Activated CD4-positive, alpha-beta T cell treated with anti-CD3 and anti-CD28 coated beads, Interleukin-2, amount 50 U/mL, for 24 hours (primary cell): ENCODE results near the gene PACS2.

Source experiments
- DNase-seq, 2 donors: peaks; one replicate each; pipeline ENCODE4 v3.0.0-alpha.2; 2020; ENCODE audit warnings: low read depth in 1 of 2, low spot score in 1 of 2

Gene PACS2

DNA sequence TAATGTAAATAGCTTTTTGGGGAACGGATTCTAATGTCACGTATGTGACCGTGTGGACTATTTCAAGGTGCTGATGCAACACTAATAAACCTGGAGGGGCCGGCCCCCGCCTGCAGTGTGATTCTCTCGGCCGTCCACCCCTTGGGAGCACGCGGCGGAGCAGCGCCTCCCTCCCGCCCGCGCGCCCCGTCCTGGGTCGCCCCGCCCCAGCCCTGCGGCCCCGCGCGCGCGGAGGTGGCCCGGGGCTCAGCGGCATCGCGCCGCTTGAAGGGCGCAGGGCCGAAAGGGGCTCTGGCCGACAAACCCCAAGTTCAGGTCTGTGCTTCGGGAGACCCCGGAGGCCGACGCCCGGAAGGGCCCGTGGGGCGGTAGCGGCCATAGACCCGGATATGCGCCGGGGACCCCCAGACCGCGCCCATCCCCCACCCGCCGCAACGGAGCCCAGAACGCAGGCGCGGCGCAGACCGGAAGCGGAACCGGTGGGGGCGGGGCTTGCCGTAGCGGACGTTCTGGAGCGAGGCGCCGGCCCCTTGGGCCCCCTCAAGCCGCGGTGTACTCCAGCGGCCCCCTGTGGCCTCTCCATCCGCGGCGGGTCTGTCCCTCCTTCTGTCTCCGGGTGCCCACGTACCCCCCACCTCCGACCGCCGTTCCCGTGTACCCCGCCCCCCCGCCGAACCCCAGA, 83.6 kb downstream of the PACS2 start, which contains the start of gene TEX22:
Gene TEX22, plus strand, starts transcription at position 495 of the 682 bp plus-strand sequence. CDS start 803 bp downstream, outside the sequence.
- DNase-seq = peak; percentile 89 to 90

DNA sequence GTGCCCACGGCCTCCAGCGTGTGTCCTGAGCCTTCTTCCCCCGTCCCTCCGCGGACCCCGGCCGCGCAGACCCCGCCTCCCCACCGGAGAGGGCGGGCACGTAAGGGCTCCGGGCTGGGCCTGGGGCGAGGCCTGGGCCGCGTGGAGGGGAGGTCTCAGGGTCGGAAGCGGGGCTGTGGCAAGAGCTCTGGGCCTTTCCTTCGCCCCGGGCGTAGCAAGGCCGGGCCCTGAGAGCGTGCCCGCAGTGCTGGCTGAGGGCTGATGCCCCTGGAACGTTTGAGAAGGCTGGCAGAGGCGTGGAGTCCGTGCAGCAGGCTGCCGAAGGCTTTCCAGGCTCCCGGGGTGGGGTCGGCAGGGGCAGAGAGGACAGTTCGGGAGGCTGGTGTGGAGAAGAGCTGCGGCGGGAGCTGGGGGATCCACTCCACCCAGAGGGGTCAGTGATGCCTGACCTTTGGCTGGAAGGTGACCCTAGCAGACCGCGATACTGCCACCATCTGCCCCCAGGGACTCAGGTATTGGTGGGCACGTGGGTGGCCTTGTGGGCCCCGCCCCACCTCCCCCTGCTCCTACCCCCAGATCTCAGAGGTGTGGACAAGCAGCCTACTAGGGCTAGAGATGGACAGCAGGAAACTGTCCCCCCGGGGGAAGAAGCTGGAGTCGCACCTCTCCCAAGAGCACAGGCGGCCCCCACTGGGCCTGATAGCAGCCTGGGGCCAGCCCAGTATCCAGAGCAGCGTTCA, 84.3 kb downstream of the PACS2 start:
- DNase-seq = peak in 1 of 2 donors; percentile 30

DNA sequence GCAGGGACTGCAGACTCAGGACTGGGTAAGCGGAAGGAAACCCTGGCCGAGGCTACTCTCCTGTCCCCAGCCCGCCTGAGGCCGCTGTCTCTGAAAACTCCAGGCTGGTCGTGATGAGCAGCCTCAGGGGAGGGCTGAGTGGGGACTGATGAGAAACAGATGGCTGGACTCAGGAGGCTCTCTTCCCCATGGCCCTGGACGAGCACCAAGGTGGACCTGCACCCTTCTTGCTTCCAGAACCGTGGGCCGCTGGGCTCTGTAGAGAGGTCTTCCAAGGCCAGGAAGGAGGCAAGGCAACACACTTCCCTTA, 84.9 kb downstream of the PACS2 start:
- no peak for DNase-seq

DNA sequence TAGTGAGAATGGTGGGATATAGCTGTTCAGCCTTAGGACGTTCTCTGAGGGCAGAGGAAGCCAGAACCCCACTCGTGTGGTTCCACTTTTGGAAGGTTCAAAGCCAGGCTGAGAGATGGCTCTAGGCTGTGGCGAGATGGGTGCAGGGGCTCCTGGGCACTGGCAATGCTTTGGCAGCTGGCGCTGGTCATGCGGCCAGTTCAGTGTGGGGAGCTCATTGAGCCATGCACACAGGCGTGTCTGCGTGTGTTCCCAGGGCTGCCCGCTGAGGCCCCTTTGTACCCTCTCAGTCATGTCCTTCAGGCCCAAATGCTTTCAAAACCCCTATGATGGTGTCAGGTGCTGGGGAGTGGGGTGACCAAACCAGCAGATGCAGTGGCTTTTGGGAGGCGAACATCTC, 85.5 kb downstream of the PACS2 start:
- no peak for DNase-seq

DNA sequence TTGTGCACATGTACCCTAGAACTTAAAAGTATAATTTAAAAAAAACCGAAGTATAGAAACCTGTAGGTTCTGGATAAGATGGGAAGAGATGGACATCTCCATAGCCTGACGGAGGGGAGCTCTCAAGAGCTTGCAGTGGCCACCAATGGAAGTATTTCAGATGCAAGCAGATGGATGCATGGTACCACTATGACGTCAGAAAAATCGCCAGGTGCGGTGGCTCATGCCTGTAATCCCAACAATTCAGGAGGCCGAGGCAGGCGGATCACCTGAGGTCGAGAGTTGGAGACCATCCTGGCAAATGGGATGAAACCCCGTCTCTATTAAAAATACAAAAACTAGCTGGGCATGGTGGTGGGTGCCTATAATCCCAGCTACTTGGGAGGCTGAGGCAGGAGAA, 87.2 kb downstream of the PACS2 start:
- no peak for DNase-seq

DNA sequence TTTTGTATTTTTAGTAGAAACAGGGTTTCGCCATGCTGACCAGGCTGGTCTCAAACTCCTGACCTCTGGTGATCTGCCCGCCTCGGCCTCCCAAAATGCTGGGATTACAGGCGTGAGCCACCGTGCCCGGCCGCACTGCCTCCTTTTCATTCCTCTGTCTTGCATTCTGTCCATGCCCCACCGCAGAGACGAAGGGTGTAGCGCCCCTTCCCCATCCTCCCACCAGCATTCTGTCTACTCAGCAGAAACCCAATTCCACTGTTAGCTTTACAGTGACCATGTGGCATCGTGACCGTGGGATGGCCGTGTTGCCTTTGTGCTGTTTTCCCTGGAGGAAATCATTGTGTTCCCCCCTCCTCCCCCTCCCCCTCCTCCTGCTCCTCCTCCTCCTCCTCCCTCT, 94.0 kb downstream of the PACS2 start:
- DNase-seq = no peak

DNA sequence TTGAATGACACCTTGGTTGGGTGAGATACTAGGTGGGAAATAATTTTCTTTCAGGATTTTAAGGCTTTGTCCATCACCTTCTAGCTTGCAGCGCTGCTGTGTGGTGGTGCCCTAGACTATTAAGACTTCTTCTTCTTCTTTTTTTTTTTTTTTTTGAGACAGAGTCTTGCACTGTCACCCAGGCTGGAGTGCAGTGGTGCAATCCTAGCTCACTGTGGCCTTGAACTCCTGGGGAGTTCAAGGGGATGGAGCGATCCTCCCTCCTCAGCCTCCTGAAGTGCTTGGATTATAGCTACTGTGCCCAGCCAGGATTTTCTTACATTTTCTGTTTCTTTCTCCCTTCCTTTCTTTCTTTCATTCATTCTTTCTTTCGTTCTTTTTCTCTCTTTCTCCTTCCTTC, 94.8 kb downstream of the PACS2 start:
- DNase-seq = no peak

DNA sequence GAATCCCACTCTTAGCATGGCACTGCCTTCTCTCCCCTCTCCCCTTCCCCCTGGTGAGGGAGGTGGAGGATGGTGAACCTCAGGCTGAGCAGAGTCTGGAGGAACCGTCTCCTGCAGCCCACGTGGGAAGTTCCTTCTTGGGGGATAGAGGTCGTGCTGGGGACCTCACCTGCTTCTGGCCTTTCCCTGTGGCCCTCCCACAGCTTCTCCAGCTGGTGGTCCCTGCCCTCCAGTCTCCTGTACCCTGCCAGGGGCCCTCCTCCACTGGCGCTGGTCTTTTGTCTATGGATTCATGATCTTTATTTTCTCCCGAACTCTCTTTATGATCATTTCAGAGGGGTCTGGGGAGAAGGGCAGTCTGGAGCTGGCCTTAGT, 96.1 kb downstream of the PACS2 start:
- no peak for DNase-seq

DNA sequence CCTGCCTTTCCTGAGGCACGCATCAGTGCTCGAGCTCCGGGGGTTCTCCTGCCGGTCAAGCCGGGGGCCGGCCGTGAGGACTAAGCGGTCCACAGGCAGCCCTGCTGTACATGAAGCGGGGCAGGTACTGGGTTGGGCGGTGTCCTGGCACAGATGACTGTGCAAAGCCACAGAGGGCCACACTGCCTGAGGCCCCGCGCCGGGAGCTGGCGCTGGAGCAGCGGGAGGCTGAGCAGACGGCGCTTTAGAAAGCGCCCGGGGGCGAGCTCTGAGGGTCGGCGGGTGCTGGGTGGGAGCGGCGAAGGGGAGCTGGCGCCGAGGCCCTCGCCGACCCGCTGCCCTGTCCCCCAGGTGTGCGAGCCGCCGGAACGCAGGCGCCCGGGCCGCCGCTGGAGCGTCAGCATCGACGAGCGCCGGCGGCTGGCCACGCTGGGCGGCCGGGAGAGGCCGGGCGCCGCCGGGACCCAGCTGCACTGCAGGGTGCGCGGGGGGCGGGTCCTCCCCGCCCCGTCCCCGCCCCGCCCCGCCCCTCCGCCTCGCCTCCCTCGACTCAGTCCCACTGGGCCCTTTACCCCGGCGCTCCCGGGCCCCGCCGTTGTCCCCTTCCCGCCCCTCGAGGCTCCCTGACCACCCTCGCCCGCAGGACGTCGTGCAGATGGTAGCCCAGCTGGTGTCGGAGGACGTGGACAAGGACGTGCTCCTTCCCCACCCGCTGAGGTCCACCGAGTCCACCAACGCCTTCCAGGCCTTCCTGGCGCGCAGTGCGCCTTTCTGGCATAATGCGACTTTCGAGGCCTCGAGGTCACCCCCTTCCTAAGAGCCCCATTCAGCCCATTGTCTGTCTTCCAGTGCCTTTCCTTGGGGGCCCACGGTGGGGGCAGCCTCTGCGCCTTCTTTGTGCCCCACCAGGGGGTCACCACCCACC, 96.7 kb downstream of the PACS2 start:
- no peak for DNase-seq

DNA sequence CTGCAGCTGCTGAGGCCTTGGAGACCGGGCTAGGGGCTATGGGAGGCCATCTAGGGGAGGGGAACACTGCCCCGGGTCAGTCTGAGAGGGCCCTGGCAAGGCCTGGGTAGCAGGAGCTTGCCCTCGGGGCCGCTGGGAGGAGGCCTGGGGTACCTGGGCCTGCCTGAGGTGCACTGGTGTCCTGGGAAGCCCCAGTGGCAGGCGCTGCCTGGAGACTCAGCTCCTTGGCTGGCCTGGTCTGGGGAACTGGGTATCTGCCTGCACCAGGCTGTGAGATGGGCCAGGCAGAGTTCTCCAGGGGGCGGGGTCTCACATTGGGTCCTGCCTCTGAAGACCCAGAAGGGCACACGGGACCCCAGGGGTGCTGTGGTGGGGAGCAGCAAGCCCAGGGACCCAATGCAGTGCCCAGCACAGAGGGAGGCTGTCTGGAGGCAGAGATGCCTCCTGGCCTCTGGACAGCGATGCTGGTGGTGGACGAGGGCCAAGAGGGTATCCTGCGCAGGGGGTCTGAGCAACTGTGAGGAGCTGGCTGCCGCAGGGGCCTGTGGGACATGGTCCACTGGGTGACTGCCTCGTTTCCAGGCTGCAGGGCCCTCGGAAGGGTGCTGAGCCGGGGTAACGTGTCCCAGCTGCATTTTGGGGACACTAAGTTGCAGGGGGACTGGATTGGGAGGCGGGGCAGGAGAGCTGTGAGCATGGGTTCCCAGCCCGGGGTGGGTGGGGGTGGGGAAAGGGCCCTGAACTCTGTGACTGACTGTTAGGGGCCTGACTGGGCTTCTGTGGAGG, 97.6 kb downstream of the PACS2 start:
- no peak for DNase-seq

DNA sequence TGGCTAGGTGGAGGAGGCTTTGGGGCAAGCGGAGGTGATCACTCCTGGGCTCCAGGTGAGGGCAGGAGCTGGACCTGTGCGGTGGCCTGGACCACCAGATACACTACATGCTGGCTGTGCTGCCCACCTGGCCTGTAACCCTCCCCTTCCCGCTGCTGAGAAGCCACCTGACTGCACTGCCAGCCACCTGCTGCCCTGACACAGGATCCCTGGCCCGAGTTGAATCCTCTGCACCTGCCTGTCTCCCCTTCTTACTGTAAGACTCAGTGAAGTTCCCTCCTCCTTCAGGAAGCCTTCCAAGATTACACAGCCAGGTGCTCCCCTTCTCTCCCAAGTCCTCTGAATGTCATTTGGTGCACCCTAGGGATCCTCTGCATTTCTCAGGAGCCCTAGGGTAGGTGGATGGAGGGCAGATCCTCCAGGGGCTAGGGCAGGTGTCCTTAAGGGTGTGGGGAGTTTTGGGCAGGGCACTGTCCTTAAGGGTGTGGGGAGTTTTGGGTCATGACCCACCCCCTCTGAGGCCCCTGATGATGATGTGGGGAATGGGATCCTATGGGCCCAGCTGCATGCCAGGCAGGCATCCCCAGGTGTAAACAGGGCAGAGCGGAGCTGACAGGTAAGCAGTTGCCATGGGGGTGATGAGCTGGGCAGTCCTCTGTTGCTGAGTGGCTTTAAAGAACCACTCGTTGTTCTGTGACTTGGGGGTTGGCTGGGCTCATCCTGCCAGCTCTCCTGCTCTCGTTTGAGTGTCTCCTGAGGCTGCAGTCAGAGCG, 98.4 kb downstream of the PACS2 start:
- no peak for DNase-seq

DNA sequence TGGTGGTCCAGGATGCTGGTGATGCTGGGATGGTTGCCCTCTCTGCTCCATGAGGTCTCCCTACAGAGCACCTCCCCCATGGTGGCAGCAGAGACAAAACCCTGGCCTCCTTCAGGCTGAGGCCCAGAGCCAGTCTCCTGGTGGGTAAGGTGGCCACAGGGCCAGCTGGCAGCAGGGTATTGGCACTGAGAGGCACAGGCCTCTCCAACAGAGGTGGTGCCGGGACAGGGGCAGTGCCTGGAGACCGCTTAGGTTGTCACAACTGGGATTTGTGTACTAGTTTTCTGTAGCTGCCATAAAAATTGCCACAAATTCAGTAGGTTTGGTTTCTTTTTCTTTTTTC, 99.0 kb downstream of the PACS2 start:
- no peak for DNase-seq

DNA sequence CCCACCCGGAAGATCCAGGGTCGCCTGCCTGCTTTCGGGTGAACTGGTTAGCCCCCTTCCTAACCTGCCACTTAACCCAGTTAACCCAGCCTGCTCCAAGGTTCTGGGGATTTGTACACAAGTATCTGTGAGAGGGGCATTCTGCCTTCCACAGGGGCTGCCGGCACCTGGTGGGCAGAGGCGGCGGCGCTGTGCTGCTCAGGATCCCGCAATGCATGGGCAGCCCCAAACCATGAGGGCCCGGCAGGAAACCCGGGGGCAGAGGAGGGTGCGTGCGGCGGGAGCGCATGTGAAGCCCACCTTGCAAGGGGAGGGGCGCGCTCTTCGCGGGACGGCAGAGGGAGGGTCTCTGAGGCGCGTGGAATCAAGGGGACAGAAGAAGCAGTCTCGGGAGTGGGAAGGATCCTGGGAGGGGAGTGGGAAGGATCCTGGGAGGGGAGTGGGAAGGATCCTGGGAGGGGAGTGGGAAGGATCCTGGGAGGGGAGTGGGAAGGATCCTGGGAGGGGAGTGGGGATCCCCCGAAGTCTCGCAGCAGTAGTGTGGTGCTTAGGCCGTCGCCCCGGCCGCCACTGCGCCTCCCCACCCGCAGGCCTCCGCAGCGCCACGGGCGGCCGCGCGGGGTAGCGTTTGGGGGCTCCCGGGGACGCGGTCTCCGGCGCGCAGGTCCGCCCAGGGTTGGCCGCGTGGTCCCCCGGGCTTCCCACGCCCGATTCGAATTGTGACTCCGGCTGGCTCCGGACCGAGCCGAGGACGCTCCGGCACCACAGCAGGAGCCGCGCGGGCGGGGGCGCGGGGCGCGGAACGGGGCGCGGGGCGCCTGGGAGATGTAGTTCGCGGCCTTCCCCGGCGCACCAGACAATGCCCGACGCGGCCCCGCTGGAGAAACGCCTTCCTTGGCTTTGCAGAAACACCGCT, 100.2 kb downstream of the PACS2 start:
- peak; percentile 51 to 61 for DNase-seq

DNA sequence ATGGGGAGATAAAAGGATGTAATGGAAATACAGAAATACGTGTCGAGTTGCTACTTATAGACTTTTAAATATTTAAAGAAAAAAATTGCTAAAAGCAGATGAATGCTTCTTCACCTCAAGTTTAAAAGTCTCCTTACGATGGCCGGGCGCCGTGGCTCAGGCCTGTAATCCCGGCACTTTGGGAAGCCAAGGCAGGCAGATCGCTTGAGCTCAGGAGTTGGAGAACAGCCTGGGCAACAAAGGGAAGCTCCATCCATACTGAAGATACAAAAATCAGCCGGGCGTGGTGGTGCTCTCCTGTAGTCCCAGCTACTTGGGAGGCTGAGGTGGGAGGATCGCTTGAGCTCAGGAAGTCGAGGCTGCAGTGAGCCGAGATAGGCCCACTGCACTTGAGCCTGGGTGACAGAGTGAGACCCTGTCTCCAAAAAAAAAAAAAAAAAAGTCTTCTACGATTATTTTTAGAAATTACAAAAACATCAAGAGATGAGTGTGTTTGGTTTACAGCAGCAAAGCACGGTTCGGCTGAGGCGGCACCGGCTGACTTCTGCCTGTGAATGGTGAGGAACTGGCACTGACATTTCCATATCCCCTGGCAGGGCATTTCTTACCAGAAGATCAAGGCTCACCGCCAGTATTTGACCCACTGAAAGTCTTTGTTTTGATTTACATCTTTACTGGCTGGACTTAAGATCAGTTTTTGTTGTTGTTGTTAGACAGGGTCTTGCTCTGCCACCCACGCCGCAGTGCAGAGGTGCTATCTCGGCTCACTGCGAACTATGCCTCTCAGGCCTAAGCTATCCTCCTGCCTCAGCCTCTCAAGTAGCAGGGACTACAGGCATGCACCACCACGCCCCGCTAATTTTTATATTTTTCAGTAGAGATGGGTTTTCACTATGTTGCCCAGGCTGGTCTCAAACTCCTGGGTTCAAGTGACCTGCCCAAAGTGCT, 101.2 kb downstream of the PACS2 start:
- DNase-seq = no peak

DNA sequence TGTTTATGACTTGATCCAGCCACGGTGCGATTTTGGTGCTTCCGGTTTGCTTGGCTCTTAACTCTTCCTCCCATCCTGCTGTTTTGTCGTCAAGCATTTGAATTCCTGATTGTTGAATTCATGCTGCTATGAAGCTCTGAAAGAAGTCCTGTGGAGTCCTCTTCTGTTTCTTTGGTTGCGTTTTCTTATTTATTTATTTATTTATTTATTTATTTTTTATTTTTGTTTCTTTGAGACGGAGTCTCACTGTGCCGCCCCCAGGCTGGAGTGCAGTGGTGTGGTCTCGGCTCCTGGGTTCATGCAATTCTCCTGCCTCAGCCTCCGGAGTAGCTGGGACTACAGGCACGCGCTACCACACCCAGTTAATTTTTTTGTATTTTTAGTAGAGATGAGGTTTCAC, 102.1 kb downstream of the PACS2 start:
- DNase-seq = no peak

DNA sequence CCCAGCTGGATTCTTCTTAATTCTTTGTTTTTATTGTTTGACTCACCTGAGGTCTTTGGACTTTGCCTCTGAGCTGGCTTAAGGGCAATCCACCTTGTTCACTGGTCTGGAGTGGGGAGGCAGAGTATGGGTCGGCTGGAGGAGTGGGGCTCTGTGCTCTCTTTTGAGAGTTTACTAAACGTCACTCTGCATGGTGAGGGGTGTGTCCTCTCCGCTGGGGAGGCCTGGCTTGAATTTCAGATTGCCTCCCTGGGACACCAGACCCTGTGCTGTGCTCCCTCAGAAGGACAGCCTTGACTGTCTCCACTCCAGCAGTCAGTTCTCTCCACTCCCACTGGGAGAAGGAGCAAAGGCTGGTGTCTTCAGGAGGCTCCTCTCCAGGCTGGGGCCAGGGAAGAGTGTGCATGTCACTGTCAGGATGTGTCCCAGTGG, 103.2 kb downstream of the PACS2 start:
- DNase-seq = no peak

DNA sequence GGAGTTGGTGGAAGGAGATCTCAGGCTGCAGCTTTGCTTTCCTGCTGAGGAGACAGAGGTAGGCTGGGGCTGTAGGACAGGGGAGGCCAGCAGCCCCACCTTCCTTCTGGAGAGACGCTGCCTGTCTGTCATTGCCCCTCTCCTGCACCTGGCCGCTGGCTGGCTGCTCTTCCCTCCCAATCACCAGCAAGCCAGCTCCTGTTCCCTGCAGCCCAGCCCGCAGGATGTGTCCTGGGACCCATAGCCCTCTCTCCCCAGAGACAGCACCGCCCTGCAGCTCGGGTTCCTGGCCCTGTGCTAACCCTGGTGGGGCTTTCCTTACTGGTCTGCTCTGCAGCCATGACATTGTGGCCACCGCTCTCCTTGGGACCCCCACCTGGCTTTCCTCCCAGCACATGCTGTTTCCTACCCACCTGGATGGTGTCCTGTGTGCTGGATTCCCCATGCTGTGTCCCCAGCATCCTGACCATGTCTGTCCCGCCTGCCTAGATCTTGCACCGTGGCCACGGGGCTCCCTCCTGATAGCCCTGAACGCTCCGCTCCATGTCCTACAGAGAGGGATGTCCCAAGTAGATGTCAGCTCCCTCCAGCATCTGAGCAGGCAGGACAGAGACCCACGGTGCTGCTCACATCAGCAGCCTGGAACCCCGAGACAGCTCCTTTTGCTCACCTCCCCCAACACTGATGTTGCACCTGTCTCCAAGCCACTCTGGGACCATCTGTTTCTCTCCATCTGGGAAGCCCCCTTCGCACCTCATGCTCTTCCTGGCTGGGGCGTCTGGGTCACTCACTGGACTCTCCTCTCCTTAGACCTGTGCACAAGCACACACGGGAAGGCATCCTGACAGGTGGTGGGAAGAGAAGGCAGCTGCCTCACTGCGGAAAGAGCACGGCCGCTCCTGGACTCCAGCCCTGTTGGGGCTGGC, 104.0 kb downstream of the PACS2 start:
- no peak for DNase-seq
